AG09319 (cell line): Measurements from ENCODE around the gene MCC.

Source experiments
- DNase-seq: peaks from one replicate; pipeline ENCODE4 v3.0.0-alpha.2; 2010; ENCODE audit warnings: low read depth; ENCODE audit errors: extremely low read depth
- TF ChIP-seq, protein P1 (sequence below): IDR thresholded peaks from 2 replicates; pipeline ENCODE4 v1.5.1; 2011; ENCODE audit warnings: low read depth, mild to moderate bottlenecking, inconsistent platforms, low read length, moderate library complexity

The MCC gene

DNA sequence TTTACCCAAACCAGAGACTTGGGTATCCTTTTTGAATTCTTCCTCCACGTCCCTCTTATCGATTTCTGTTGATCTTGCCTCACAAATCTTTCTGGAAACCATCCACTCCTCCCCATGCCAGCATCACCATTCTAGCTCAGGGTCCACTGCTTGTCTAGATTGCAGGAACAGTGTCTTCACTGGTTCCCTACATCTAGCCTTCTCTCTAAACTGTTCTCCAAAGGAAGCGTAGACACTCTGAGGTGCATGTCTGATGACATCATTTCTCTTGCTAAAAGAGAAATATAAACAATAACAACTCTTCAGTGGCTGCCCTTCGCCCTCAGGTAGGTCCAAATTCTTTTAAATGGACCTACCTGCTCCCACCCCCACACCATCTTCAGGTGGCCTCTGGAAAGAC lies 311.5 kb downstream of the MCC start:
- DNase-seq: no peak
- TF ChIP-seq, protein P1, sequence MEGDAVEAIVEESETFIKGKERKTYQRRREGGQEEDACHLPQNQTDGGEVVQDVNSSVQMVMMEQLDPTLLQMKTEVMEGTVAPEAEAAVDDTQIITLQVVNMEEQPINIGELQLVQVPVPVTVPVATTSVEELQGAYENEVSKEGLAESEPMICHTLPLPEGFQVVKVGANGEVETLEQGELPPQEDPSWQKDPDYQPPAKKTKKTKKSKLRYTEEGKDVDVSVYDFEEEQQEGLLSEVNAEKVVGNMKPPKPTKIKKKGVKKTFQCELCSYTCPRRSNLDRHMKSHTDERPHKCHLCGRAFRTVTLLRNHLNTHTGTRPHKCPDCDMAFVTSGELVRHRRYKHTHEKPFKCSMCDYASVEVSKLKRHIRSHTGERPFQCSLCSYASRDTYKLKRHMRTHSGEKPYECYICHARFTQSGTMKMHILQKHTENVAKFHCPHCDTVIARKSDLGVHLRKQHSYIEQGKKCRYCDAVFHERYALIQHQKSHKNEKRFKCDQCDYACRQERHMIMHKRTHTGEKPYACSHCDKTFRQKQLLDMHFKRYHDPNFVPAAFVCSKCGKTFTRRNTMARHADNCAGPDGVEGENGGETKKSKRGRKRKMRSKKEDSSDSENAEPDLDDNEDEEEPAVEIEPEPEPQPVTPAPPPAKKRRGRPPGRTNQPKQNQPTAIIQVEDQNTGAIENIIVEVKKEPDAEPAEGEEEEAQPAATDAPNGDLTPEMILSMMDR: no peak

DNA sequence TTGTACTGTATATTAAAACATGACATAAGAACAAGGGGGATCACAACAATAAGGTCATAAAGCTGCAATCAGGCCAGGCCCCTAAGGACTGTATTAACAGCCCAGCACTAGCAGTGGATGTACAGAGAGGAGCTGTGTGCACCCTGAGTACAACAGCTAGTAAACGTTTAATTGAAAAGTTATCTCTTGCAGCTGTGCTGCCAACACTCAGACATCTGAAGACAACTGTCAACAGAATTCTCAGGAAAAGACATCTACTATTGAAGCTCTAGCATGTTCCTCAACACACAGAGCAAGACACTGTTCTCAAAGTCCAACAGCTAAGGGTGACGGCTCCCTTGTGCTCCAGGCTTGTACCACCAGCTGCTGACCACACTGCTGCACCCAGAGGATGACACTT lies 312.1 kb downstream of the MCC start:
- DNase-seq: no peak
- TF ChIP-seq, protein P1: no peak

DNA sequence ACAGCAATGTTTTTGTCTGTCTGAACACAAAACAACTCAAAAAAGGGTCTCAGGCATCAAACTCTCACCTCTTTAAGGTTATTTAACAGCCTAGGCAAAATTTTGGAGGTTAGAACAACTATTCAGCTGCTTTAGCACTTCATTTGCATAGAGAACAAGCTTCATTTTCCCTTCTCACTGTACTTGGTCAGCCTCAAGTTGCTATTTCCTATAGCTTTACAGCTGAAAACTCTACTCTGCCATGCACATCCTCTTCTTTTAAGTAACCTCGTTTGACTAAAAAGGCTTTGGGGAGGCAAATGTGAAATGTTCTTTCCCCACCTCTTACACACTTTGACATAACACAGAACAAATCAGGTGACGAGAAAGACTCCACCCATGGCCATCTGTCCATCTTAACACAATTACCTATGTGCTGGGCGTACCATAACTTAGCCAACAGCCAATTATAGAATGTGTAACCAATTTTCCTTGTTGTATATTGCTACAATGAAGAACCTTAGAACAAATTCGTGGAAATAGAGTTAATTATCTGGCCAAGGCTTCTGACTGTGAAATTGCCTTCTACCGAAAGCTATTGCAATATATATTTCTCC lies 315.9 kb downstream of the MCC start:
- TF ChIP-seq, protein P1: no peak
- no peak for DNase-seq

DNA sequence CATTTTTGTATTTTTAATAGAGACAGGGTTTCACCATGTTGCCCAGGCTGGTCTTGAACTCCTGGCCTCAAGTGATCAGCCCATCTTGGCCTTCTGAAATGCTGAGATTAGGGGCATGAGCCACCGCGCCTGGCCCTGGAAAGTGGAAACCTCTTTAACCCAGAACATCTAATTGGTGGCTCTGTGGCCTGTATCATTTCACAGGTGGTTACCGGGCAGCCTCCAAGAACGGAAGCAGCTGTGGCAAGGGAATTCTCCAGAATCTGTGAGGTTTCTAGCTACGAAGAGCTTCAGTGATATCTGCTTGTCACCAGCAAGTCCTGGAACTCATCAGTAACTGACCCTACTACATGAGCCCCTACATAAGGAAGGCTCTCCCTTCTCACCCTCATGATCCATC lies 316.7 kb downstream of the MCC start:
- no peak for DNase-seq
- TF ChIP-seq, protein P1: no peak

DNA sequence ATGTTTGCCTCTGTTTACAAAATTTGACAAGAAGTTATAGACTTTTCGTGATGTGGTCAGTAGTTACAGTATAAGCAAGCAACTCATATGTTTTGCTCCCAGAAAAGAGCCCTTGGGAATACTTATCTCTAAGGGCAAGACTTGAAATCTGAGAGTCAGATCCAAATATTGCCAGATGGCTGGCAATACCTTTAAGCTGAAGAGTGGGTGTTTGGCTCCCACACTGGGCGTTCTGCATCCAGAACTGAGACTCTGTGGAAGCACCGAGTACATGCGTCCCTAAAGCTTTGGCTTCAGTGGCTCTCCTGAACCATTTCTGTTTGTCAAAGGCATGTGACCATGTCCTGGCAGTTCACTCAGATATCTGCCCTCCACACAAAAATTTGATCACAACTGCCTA lies 317.5 kb downstream of the MCC start:
- DNase-seq: no peak
- TF ChIP-seq, protein P1: no peak

DNA sequence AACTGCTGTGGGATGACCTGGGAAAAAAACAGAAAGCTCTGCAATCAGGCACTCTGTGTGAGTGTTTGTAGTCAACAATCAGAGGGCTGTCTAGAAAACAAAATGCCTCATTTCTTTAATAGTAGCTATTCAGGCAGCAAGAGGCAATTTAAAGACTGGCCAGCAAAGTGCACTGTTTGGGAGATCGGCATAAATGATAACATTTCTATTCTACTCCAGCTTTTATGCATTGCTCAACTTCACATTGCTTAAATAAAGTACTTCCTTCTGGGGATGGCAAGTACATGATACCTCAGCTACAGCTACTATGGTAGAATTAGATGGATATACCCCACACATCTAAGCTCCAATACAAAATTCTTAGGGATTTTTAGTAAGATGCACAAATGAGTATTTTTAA lies 318.5 kb downstream of the MCC start:
- DNase-seq: no peak
- TF ChIP-seq, protein P1: no peak

DNA sequence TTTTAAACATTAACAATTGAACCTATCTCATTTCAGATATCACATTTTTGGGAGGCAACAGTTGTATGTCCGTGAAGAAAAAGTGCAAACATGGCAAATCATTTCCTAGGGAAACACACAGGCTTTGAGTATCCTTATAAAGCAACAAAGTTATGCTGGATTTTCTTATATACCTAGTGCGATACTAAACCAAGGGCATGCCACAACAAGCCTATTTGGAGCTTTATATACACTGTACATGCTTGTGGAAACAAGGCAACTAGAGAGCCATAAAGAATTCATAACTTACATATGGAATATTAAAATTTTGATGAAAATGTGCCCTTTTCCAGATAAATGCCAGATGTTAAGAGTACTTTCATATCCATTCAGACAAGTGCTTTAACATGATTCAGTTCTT lies 320.3 kb downstream of the MCC start:
- DNase-seq: no peak
- TF ChIP-seq, protein P1: no peak
